DOHH2 (cell line): ENCODE measurements around the gene MED16.

Source experiments
- H3F3A ChIP-seq: fragments of 200-600 bp; sonication (generic), shearing (Covaris generic); 2 replicates; pipeline ENCODE4 v1.6.0; 2016; ENCODE audit warnings: antibody characterized with exemption, mild to moderate bottlenecking; ENCODE audit not compliant: control insufficient read depth, insufficient read depth
- H3K27ac ChIP-seq: fragments of 200-600 bp; sonication (generic); 2 replicates; pipeline ENCODE4 v1.5.1; 2014; ENCODE audit warnings: low read depth, mild to moderate bottlenecking, low read length, moderate library complexity
- H3K27me3 ChIP-seq: fragments of 200-600 bp; sonication (generic); 2 replicates; pipeline ENCODE4 v1.6.1; 2014; ENCODE audit warnings: mild to moderate bottlenecking, low read length, mixed read lengths; ENCODE audit not compliant: control insufficient read depth
- H3K36me3 ChIP-seq: fragments of 200-600 bp; sonication (generic); 2 replicates; pipeline ENCODE4 v1.6.1; 2014; ENCODE audit warnings: mild to moderate bottlenecking, low read length, moderate library complexity, mixed read lengths; ENCODE audit not compliant: control insufficient read depth
- H3K4me1 ChIP-seq: fragments of 200-600 bp; sonication (generic); 2 replicates; pipeline ENCODE4 v1.6.1; 2014; ENCODE audit warnings: mild to moderate bottlenecking, low read length, mixed read lengths; ENCODE audit not compliant: control insufficient read depth
- H3K4me2 ChIP-seq: fragments of 200-600 bp; sonication (generic); 2 replicates; pipeline ENCODE4 v1.6.0; 2014; ENCODE audit warnings: mild to moderate bottlenecking, low read length, moderate library complexity
- H3K4me3 ChIP-seq: fragments of 200-600 bp; sonication (generic); 2 replicates; pipeline ENCODE4 v1.5.1; 2014; ENCODE audit warnings: mild to moderate bottlenecking, low read length, mixed read lengths
- H3K79me2 ChIP-seq: fragments of 200-600 bp; sonication (generic); 2 replicates; pipeline ENCODE4 v1.6.1; 2014; ENCODE audit warnings: mild to moderate bottlenecking, low read length, mixed read lengths; ENCODE audit not compliant: control insufficient read depth
- H3K9me2 ChIP-seq: fragments of 200-600 bp; sonication (generic); replicated peaks from 2 replicates; pipeline ENCODE4 v1.6.1; 2014; ENCODE audit warnings: mild to moderate bottlenecking, low read length, mixed read lengths; ENCODE audit not compliant: control insufficient read depth
- H3K9me3 ChIP-seq: fragments of 200-600 bp; sonication (generic); 2 replicates; pipeline ENCODE4 v1.6.1; 2014; ENCODE audit warnings: antibody characterized with exemption, low read length, mixed read lengths; ENCODE audit not compliant: control insufficient read depth, insufficient read depth
- H4K20me1 ChIP-seq: fragments of 200-600 bp; sonication (generic); 2 replicates; pipeline ENCODE4 v1.6.0; 2014; ENCODE audit warnings: low read depth, mild to moderate bottlenecking, antibody characterized with exemption, low read length, moderate library complexity; ENCODE audit not compliant: control insufficient read depth, insufficient read depth
- EZH2phosphoT487 ChIP-seq: fragments of 200-600 bp; sonication (generic); IDR thresholded peaks from 2 replicates; pipeline ENCODE4 v1.6.1; 2017; ENCODE audit warnings: borderline replicate concordance, mild to moderate bottlenecking, antibody characterized with exemption, low read length, moderate library complexity, mixed read lengths
- TF ChIP-seq, protein P1 (sequence below): fragments of 200-600 bp; sonication (generic); IDR thresholded peaks from one replicate; pipeline ENCODE4 v1.5.1; 2014; ENCODE audit warnings: antibody characterized with exemption, mild to moderate bottlenecking, low read depth, low read length; ENCODE audit not compliant: poor library complexity, severe bottlenecking

The MED16 gene

DNA sequence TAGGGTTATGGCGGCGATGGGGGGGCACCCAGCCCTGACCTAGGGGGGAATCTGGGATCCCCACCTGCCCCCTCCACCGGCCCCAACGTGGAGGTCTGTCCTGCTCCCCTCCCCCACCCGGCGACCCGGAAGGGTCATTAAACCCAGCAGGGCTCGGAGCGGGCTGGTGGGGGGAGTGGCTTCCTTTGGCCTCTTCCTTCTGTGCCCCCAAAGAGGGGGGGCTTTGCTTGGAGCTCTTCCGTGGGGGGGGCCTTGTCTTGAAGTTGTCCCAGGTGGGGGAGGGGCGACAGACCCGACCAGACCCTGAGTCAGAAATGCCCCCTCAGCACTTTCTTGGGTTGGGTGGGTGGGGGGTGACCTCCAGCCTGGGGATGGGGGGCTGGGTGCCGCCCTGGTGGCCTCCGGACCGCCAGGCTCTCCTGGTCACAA lies 34.4 kb upstream of the MED16 start:
- peaks cover 11% of the 10 kb centered on the region; the same call in 1 of the 2 replicates for H4K20me1 ChIP-seq
- H3K27ac ChIP-seq, result no peak overlapping the region
- no peaks in the 10 kb centered on the region for H3K9me2 ChIP-seq

DNA sequence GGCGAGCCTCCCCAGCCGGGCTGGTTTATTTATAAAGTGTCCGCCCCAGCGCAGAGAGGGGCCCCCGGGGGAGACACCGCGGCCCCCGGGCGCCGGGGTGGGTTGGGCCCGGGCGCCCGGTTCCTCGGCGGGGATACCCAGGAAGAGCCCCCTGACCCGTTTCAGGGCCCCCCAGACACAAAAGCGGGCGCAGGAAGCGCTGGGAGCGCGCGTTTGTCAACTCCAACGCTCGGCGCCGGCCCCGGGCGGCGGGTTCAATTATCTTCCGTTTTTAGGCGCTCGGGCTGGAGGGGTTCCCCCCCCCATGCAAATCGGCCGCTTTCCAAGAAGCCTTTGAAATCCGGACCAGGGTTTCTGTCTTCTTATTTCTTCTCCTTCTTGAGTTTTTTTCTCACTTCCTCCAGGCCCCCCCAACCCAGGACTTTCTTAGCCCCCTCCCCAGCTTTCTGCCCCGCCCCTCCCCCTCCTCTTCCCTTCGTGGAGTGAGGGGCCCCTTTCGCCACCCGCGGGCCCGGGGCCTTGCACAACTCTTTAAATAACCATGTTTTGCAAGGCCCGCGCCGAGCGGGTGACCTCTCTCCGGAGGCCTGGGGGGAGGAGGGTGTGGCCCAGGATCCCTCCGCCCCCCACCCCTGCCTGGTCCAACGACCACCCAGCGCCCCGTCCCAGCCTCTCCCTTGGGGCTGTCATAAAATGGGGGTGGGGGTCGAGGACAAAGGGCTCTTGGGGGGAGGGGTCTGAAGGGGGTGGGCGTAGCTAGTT lies 33.8 kb upstream of the MED16 start:
- H3K27me3 ChIP-seq, result peaks cover 37% of the 10 kb centered on the region
- H3K27ac ChIP-seq, result 0 out of 2 replicates have a peak overlapping the region, but pooled peaks have one; percentile 12
- peaks cover 8% of the 10 kb centered on the region; the same call in 1 of the 2 replicates for H4K20me1 ChIP-seq
- H3K36me3 ChIP-seq, result no peaks in the 10 kb centered on the region
- H3K4me1 ChIP-seq, result peaks cover 27% of the 10 kb centered on the region
- TF ChIP-seq, protein P1, sequence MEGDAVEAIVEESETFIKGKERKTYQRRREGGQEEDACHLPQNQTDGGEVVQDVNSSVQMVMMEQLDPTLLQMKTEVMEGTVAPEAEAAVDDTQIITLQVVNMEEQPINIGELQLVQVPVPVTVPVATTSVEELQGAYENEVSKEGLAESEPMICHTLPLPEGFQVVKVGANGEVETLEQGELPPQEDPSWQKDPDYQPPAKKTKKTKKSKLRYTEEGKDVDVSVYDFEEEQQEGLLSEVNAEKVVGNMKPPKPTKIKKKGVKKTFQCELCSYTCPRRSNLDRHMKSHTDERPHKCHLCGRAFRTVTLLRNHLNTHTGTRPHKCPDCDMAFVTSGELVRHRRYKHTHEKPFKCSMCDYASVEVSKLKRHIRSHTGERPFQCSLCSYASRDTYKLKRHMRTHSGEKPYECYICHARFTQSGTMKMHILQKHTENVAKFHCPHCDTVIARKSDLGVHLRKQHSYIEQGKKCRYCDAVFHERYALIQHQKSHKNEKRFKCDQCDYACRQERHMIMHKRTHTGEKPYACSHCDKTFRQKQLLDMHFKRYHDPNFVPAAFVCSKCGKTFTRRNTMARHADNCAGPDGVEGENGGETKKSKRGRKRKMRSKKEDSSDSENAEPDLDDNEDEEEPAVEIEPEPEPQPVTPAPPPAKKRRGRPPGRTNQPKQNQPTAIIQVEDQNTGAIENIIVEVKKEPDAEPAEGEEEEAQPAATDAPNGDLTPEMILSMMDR, result no peak
- no peak for TF ChIP-seq EZH2phosphoT487
- H3K9me3 ChIP-seq, result no peaks in the 10 kb centered on the region
- H3K4me2 ChIP-seq, result peak overlapping the region; percentile 87
- no peaks in the 10 kb centered on the region for H3K9me2 ChIP-seq
- peak overlapping the region; percentile 76 for H3K4me3 ChIP-seq
- H3F3A ChIP-seq, result no peaks in the 10 kb centered on the region; the same call in 1 of the 2 replicates
- no peaks in the 10 kb centered on the region for H3K79me2 ChIP-seq

More for the DNA sequence above, 34.4 kb upstream of the MED16 start:
- H3K36me3 ChIP-seq, result no peaks in the 10 kb centered on the region
- no peak overlapping the region for H3K4me3 ChIP-seq
- H3K27me3 ChIP-seq, result peaks cover 36% of the 10 kb centered on the region
- peaks cover 27% of the 10 kb centered on the region for H3K4me1 ChIP-seq
- no peaks in the 10 kb centered on the region; the same call in 1 of the 2 replicates for H3F3A ChIP-seq
- H3K4me2 ChIP-seq, result peak overlapping the region; percentile 87
- no peaks in the 10 kb centered on the region for H3K79me2 ChIP-seq
- H3K9me3 ChIP-seq, result no peaks in the 10 kb centered on the region
- no peak for TF ChIP-seq EZH2phosphoT487
- TF ChIP-seq, protein P1, result no peak

DNA sequence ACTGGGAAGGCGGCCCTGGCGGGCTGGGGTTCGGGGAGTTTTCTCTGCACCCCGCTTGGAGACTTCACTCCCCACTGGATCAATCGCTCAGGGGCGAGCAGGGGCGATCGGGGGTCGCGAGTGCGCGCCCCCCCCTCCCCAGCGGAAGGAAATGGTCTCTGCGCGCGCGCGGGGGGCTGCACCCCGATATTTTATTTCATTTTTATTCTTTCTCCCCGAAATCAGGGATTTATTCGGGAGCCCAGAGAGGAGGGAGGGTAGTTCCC lies 33.3 kb upstream of the MED16 start:
- Histone ChIP-seq H3K27me3 (peaks cover 39% of the 10 kb centered on the region), H3K4me1 (peaks cover 27% of the 10 kb centered on the region), H3K9me2 (no peaks in the 10 kb centered on the region), H3K4me2 (peak overlapping the region; percentile 87), H4K20me1 (peaks cover 8% of the 10 kb centered on the region; the same call in 1 of the 2 replicates), H3K36me3 (no peaks in the 10 kb centered on the region), H3F3A (no peaks in the 10 kb centered on the region; the same call in 1 of the 2 replicates), H3K4me3 (peak overlapping the region; percentile 76), H3K79me2 (no peaks in the 10 kb centered on the region), H3K9me3 (no peaks in the 10 kb centered on the region), H3K27ac (0 out of 2 replicates have a peak overlapping the region, but pooled peaks have one; percentile 12)
- TF ChIP-seq, protein P1, result no peak
- TF ChIP-seq EZH2phosphoT487, result no peak
